ENCODE measurements around the gene RCAN2.
A peak's percentile ranks its signal among the peaks of the same experiment; 100 is the strongest.

The RCAN2 gene

GRCh38 chr6:46507426-46507825, 16.2 kb upstream of the RCAN2 start:
- no peak for DNase-seq (ENCODE audit: low spot score in 2 of 2)
- H3K36me3 Mint-ChIP-seq: no peaks in the 10 kb centered on the region

GRCh38 chr6:46505693-46506512, 14.7 kb upstream of the RCAN2 start:
- H3K36me3 Mint-ChIP-seq: no peaks in the 10 kb centered on the region
- DNase-seq (ENCODE audit: low spot score in 2 of 2): no peak
- no peaks in the 10 kb centered on the region for H3K27me3 Mint-ChIP-seq
- ATAC-seq (ENCODE audit: low read depth): no peak
- H3K4me3 Mint-ChIP-seq: no peak overlapping the region
- H3K4me1 Mint-ChIP-seq: peaks cover 2% of the 10 kb centered on the region
- H3K27ac Mint-ChIP-seq: no peak overlapping the region
- H3K9me3 Mint-ChIP-seq: no peaks in the 10 kb centered on the region

More at GRCh38 chr6:46507426-46507825, 16.2 kb upstream of the RCAN2 start:
- ATAC-seq (ENCODE audit: low read depth): no peak
- no peaks in the 10 kb centered on the region for H3K27me3 Mint-ChIP-seq
- H3K9me3 Mint-ChIP-seq: no peaks in the 10 kb centered on the region
- no peak overlapping the region for H3K27ac Mint-ChIP-seq
- H3K4me3 Mint-ChIP-seq: no peak overlapping the region
- H3K4me1 Mint-ChIP-seq: no peaks in the 10 kb centered on the region

GRCh38 chr6:46504242-46504641, 13.0 kb upstream of the RCAN2 start:
- DNase-seq (ENCODE audit: low spot score in 2 of 2): no peak
- no peaks in the 10 kb centered on the region for H3K36me3 Mint-ChIP-seq

GRCh38 chr6:46502486-46503119, 11.4 kb upstream of the RCAN2 start:
- H3K27ac Mint-ChIP-seq: no peak overlapping the region
- ATAC-seq (ENCODE audit: low read depth): no peak
- no peak for DNase-seq (ENCODE audit: low spot score in 2 of 2)
- no peaks in the 10 kb centered on the region for H3K9me3 Mint-ChIP-seq
- H3K27me3 Mint-ChIP-seq: peaks cover 3% of the 10 kb centered on the region
- H3K4me1 Mint-ChIP-seq: peaks cover 2% of the 10 kb centered on the region
- no peak overlapping the region for H3K4me3 Mint-ChIP-seq
- no peaks in the 10 kb centered on the region for H3K36me3 Mint-ChIP-seq

More at GRCh38 chr6:46504242-46504641, 13.0 kb upstream of the RCAN2 start:
- H3K27me3 Mint-ChIP-seq: peaks cover 3% of the 10 kb centered on the region
- no peak overlapping the region for H3K4me3 Mint-ChIP-seq
- H3K27ac Mint-ChIP-seq: no peak overlapping the region
- no peak for ATAC-seq (ENCODE audit: low read depth)
- H3K4me1 Mint-ChIP-seq: peaks cover 2% of the 10 kb centered on the region
- no peaks in the 10 kb centered on the region for H3K9me3 Mint-ChIP-seq

GRCh38 chr6:46501136-46502089, 10.2 kb upstream of the RCAN2 start:
- H3K4me1 Mint-ChIP-seq: peaks cover 2% of the 10 kb centered on the region
- no peak for ATAC-seq (ENCODE audit: low read depth)
- no peak for DNase-seq (ENCODE audit: low spot score in 2 of 2)

GRCh38 chr6:46500382-46500781, 9.1 kb upstream of the RCAN2 start:
- H3K27me3 Mint-ChIP-seq: peaks cover 9% of the 10 kb centered on the region
- DNase-seq (ENCODE audit: low spot score in 2 of 2) (no peak), ATAC-seq (ENCODE audit: low read depth) (no peak)
- no peak overlapping the region for H3K27ac Mint-ChIP-seq
- H3K4me3 Mint-ChIP-seq: no peak overlapping the region
- no peaks in the 10 kb centered on the region for H3K9me3 Mint-ChIP-seq
- peaks cover 2% of the 10 kb centered on the region for H3K4me1 Mint-ChIP-seq
- no peaks in the 10 kb centered on the region for H3K36me3 Mint-ChIP-seq

More at GRCh38 chr6:46501136-46502089, 10.2 kb upstream of the RCAN2 start:
- H3K27ac Mint-ChIP-seq: no peak overlapping the region
- H3K36me3 Mint-ChIP-seq: no peaks in the 10 kb centered on the region
- H3K9me3 Mint-ChIP-seq: no peaks in the 10 kb centered on the region
- no peak overlapping the region for H3K4me3 Mint-ChIP-seq
- H3K27me3 Mint-ChIP-seq: peaks cover 3% of the 10 kb centered on the region

- no peaks in the 10 kb centered on the region for H3K9me3 Mint-ChIP-seq
- no peak overlapping the region for H3K27ac Mint-ChIP-seq
- peak; percentile 74 for ATAC-seq (ENCODE audit: low read depth)
- peaks cover 28% of the 10 kb centered on the region for H3K27me3 Mint-ChIP-seq
- H3K4me3 Mint-ChIP-seq: peak overlapping the region; percentile 87
- no peaks in the 10 kb centered on the region for H3K36me3 Mint-ChIP-seq
- peaks cover 6% of the 10 kb centered on the region for H3K4me1 Mint-ChIP-seq
- peak; percentile 21 to 31 for DNase-seq (ENCODE audit: low spot score in 2 of 2)
Observed at GRCh38 chr6:46491628-46492547, 639 bp upstream of the RCAN2 start.

GRCh38 chr6:46490425-46491200, 636 bp downstream of the RCAN2 start:
- Mint-ChIP-seq H3K27ac (no peak overlapping the region), H3K4me1 (peaks cover 6% of the 10 kb centered on the region), H3K4me3 (peak overlapping the region; percentile 65), H3K36me3 (no peaks in the 10 kb centered on the region), H3K27me3 (peaks cover 25% of the 10 kb centered on the region), H3K9me3 (no peaks in the 10 kb centered on the region)
- ATAC-seq (ENCODE audit: low read depth) (no peak), DNase-seq (ENCODE audit: low spot score in 2 of 2) (no peak)

GRCh38 chr6:46486181-46486580, 5.1 kb downstream of the RCAN2 start:
- no peak for DNase-seq (ENCODE audit: low spot score in 2 of 2)
- Mint-ChIP-seq H3K4me3 (no peak overlapping the region), H3K27me3 (peaks cover 18% of the 10 kb centered on the region), H3K9me3 (no peaks in the 10 kb centered on the region), H3K27ac (no peak overlapping the region), H3K36me3 (no peaks in the 10 kb centered on the region), H3K4me1 (peaks cover 2% of the 10 kb centered on the region)
- no peak for ATAC-seq (ENCODE audit: low read depth)

GRCh38 chr6:46484081-46484820, 7.0 kb downstream of the RCAN2 start:
- Mint-ChIP-seq H3K27ac (no peak overlapping the region), H3K9me3 (no peaks in the 10 kb centered on the region), H3K36me3 (no peaks in the 10 kb centered on the region), H3K4me3 (no peak overlapping the region), H3K4me1 (no peaks in the 10 kb centered on the region), H3K27me3 (peaks cover 12% of the 10 kb centered on the region)
- ATAC-seq (ENCODE audit: low read depth) (no peak), DNase-seq (ENCODE audit: low spot score in 2 of 2) (no peak)

GRCh38 chr6:46476301-46476700, 14.9 kb downstream of the RCAN2 start:
- no peak for ATAC-seq (ENCODE audit: low read depth)
- Mint-ChIP-seq H3K36me3 (no peaks in the 10 kb centered on the region), H3K4me3 (no peak overlapping the region), H3K27ac (no peak overlapping the region), H3K4me1 (no peaks in the 10 kb centered on the region), H3K9me3 (no peaks in the 10 kb centered on the region), H3K27me3 (peaks cover 10% of the 10 kb centered on the region)
- no peak for DNase-seq (ENCODE audit: low spot score in 2 of 2)

GRCh38 chr6:46473881-46474280, 17.4 kb downstream of the RCAN2 start:
- no peak for DNase-seq (ENCODE audit: low spot score in 2 of 2)
- no peak for ATAC-seq (ENCODE audit: low read depth)
- no peaks in the 10 kb centered on the region for H3K4me1 Mint-ChIP-seq
- H3K27me3 Mint-ChIP-seq: peaks cover 11% of the 10 kb centered on the region
- H3K9me3 Mint-ChIP-seq: no peaks in the 10 kb centered on the region
- H3K4me3 Mint-ChIP-seq: no peak overlapping the region
- no peak overlapping the region for H3K27ac Mint-ChIP-seq
- no peaks in the 10 kb centered on the region for H3K36me3 Mint-ChIP-seq

Measured in memory B cell (primary cell).